HL-60 (cell line): ENCODE results near the gene ZFP69.

Source experiments
- CTCF ChIP-seq: IDR thresholded peaks from one replicate; pipeline ENCODE4 v1.5.1; 2011; ENCODE audit warnings: low read length, control low read depth, inconsistent platforms; ENCODE audit not compliant: insufficient read depth
- GABPA ChIP-seq: IDR thresholded peaks from 2 replicates; pipeline ENCODE4 v1.6.1; 2012; ENCODE audit warnings: low read depth
- POLR2AphosphoS5 ChIP-seq: IDR thresholded peaks from 2 replicates; pipeline ENCODE4 v1.6.1; 2012; ENCODE audit warnings: low read depth
- TF ChIP-seq, protein P1 (sequence below): IDR thresholded peaks from 2 replicates; pipeline ENCODE4 v1.6.1; 2012; ENCODE audit warnings: low read depth; ENCODE audit not compliant: insufficient replicate concordance

GRCh38 chr1:40438391-40439015 lies 38.6 kb upstream of the ZFP69 start:
- TF ChIP-seq CTCF, result peak; percentile 67
- no peak for TF ChIP-seq GABPA
- TF ChIP-seq, protein P1, sequence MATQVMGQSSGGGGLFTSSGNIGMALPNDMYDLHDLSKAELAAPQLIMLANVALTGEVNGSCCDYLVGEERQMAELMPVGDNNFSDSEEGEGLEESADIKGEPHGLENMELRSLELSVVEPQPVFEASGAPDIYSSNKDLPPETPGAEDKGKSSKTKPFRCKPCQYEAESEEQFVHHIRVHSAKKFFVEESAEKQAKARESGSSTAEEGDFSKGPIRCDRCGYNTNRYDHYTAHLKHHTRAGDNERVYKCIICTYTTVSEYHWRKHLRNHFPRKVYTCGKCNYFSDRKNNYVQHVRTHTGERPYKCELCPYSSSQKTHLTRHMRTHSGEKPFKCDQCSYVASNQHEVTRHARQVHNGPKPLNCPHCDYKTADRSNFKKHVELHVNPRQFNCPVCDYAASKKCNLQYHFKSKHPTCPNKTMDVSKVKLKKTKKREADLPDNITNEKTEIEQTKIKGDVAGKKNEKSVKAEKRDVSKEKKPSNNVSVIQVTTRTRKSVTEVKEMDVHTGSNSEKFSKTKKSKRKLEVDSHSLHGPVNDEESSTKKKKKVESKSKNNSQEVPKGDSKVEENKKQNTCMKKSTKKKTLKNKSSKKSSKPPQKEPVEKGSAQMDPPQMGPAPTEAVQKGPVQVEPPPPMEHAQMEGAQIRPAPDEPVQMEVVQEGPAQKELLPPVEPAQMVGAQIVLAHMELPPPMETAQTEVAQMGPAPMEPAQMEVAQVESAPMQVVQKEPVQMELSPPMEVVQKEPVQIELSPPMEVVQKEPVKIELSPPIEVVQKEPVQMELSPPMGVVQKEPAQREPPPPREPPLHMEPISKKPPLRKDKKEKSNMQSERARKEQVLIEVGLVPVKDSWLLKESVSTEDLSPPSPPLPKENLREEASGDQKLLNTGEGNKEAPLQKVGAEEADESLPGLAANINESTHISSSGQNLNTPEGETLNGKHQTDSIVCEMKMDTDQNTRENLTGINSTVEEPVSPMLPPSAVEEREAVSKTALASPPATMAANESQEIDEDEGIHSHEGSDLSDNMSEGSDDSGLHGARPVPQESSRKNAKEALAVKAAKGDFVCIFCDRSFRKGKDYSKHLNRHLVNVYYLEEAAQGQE, result no peak
- TF ChIP-seq POLR2AphosphoS5, result no peak
